Ectodermal cell (in vitro differentiated cells): Measurements from ENCODE around the gene TSPAN12.
A peak's percentile ranks its signal among the peaks of the same experiment; 100 is the strongest.

Experiments
- H3K27ac ChIP-seq: 2 replicates; pipeline ENCODE4 v1.7.0; 2013; ENCODE audit warnings: mild to moderate bottlenecking, low read depth, low read length; ENCODE audit not compliant: insufficient read depth, poor library complexity, severe bottlenecking
- H3K27me3 ChIP-seq: 2 replicates; pipeline ENCODE4 v1.7.0; 2013; ENCODE audit warnings: mild to moderate bottlenecking, low read length; ENCODE audit not compliant: insufficient read depth, control insufficient read depth, poor library complexity, severe bottlenecking
- H3K36me3 ChIP-seq: one replicate; pipeline ENCODE4 v1.7.0; 2013; ENCODE audit warnings: low read length; ENCODE audit not compliant: control insufficient read depth, insufficient read depth
- H3K4me1 ChIP-seq: one replicate; pipeline ENCODE4 v1.7.0; 2013; ENCODE audit warnings: low read length; ENCODE audit not compliant: control insufficient read depth, insufficient read depth
- H3K4me3 ChIP-seq: 2 replicates; pipeline ENCODE4 v1.7.0; 2013; ENCODE audit warnings: low read depth, low read length, control low read depth; ENCODE audit not compliant: insufficient read depth
- H3K9me3 ChIP-seq: 2 replicates; pipeline ENCODE4 v1.7.0; 2013; ENCODE audit warnings: mild to moderate bottlenecking, low read length, moderate library complexity; ENCODE audit not compliant: control insufficient read depth
- WGBS, 2 experiments: methylation state at CpG; one replicate each; pipeline ENCODE4 v1.1.7; 2013; ENCODE audit warnings: missing lambda C conversion rate in 2 of 2; 5-methylcytosine and 5-hydroxymethylcytosine counted together

The TSPAN12 gene

DNA sequence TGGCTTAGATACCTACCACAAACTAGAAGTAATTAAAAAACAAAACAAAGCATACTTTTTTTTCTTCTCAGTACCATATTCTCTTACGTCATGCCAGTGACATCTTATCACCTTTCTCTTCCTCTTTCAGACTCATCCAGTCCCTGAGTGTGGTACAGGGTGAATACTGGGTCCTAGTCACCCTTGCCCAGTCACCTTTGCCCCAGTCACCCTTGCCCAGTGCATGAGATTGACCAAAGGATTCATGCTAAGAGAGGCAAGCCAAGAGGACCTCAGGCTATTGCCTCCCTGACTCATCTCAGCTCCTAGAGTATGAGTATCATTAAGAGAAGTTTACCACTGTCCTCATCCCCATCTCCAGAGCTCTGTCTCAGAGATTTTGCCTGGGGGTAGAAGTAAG is 10.0 kb upstream of the TSPAN12 start:
- 93 to 96% methylated on average over 1 of the region's 1 CpG for WGBS, 2 experiments
- no peaks in the 10 kb centered on the region for H3K27me3 ChIP-seq
- H3K36me3 ChIP-seq, result no peaks in the 10 kb centered on the region
- peaks cover 14% of the 10 kb centered on the region for H3K4me1 ChIP-seq
- H3K27ac ChIP-seq, result no peak overlapping the region
- no peaks in the 10 kb centered on the region for H3K9me3 ChIP-seq
- no peak overlapping the region for H3K4me3 ChIP-seq

DNA sequence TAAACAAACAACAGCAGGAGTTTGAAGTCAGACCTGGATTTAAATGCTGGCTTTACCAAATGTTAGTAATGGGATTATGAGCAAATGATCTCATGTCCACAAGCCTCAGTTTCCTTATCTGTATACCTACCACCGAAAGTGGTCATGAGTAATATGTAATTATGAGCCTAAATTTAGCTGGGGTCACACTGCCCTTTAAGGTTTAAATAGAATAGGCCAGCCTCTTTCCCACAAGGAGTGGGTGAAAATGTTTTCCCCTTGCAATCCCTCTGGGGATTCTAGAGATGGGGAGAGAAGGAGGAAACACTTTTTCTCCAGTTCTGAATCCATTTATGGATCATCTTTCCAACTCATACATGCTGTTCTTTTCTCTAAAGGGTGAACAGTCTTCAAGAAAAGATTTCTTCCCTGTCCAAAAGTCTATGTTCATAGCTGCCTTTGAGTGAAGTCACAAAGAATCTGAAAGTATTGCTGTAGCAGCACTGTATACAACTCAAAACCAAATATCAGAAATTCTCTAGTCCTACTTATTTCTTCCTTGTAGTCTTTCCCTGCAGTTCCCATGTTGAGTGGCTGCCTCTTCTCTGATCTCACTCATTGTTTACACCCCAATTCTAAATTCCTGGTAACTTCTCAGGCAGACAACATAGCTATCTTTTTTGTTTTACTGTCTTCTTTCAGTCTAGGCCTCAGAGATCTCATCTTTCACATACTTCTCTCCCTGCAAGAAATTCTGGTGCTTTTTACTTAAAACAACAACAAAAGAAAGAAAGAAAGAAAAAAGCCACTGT is 7.4 kb upstream of the TSPAN12 start:
- peaks cover 14% of the 10 kb centered on the region for H3K4me1 ChIP-seq
- H3K27ac ChIP-seq, result no peak overlapping the region
- H3K27me3 ChIP-seq, result no peaks in the 10 kb centered on the region
- no peaks in the 10 kb centered on the region for H3K36me3 ChIP-seq
- H3K9me3 ChIP-seq, result no peaks in the 10 kb centered on the region
- no peak overlapping the region for H3K4me3 ChIP-seq
- WGBS, 2 experiments, result 80% methylated on average over 1 of the region's 1 CpG; no CpG with 5 or more reads in 1 of the 2 experiments

DNA sequence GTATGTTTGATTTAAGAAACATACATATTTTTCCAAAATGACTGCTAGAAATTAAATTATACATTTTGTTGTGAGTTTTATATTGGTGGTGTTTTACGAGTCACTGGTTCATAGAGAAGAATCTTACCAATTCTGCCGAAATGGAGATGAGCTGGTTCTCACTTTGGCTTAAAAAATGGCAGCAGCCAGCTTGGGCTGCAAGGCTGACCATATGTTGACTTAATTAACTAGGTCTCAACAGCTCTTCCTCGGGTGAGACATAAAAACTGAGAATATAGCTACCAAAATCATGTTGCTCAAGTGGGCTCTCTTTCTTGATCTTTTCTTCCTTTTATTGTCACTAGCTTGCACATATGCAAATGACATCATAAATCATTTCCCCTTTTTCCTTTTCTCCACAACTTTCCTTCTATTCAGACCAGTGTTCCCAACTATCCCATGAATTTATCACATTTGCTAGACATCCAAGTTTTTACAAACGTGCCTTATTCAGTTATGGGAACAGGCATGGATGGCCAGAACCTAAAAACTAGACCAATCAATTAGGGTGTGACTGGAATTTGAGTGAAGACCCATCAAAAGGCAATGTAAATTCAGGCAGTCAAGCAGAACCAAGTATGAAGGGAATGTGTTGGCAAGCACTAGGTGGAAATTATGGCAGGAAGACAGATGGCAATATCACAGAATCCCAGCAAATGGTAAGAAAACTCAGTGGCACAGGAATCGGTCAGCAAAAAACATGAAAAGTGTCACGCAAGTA is 6.4 kb upstream of the TSPAN12 start:
- H3K27me3 ChIP-seq, result no peaks in the 10 kb centered on the region
- H3K36me3 ChIP-seq, result no peaks in the 10 kb centered on the region
- no peak overlapping the region for H3K4me3 ChIP-seq
- H3K4me1 ChIP-seq, result peaks cover 14% of the 10 kb centered on the region
- H3K27ac ChIP-seq, result no peak overlapping the region
- 96% methylated on average over 6 of the region's 6 CpGs for WGBS, 2 experiments
- no peaks in the 10 kb centered on the region for H3K9me3 ChIP-seq

DNA sequence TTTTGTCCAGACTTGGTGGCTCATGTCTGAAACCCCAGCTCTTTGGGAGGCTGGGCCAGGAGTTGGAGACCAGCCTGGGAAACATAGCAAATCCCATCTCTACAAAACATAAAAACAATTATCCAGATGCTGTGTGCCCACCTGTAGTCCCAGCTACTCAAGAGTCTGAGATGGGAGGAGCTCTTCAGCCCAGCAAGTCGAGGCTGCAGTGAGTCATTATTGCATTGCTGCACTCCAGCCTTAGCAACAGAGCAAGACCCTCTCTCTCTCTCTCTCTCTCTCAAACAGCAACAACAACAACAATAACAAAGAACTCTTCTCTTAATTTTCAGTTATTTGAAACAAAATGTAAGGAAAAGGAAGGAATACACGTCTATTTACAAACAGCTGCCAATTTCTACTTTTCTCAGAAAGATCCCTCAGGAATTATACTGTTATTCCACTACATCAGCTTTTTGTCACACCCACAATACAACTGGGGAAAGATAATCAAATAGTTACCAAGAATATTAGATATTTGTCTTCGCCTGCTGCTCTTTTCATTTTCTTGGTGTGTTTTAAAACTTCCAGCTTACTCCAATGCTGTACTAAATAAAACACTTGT is 5.1 kb upstream of the TSPAN12 start:
- Histone ChIP-seq H3K4me3 (no peak overlapping the region), H3K4me1 (peaks cover 14% of the 10 kb centered on the region), H3K27ac (no peak overlapping the region), H3K27me3 (no peaks in the 10 kb centered on the region), H3K9me3 (no peaks in the 10 kb centered on the region), H3K36me3 (no peaks in the 10 kb centered on the region)
- WGBS, 2 experiments, result 42 to 83% methylated on average over 1 to 3 of the region's 3 CpGs

DNA sequence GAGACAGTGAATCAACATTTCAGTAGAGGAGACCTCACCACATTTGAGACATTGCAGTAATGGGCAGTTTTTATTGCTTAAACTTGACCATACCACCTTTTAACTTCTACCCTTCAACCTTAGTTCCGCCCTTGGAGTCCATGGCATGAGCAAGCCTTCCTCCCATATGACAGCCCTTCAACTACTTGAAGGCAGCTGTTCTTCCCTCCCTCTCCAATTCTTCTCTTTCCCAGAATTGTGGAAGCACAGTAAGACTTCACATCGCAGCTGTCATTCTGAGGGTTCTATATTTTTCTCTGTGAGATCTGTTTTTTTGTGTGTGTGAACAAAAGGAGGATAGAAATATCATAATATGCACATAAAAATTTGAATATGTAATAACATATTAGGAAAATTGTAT is 2.2 kb upstream of the TSPAN12 start:
- Histone ChIP-seq H3K9me3 (no peaks in the 10 kb centered on the region), H3K4me3 (no peak overlapping the region), H3K27me3 (no peaks in the 10 kb centered on the region), H3K36me3 (no peaks in the 10 kb centered on the region), H3K4me1 (peaks cover 7% of the 10 kb centered on the region), H3K27ac (no peak overlapping the region)
- 91 to 94% methylated on average over 1 of the region's 2 CpGs for WGBS, 2 experiments

DNA sequence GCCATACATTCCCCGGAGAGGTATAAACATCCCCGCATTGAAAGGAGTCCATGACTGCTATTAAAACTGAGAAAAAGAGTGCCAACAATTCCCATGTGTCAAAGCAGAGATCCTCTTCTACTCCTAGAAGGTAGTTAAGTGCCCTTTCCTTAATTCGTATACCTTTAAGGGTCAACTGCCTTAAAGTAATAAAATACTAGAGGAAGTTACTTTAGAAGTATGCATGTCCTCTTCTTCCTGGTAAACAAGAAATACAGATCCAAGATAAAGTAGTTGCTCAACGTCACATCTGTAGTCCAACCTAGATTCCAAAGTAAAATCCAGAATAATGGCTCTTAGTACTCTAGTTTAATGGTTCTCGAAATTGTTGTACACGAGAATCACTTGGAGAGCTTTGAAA is 1.5 kb upstream of the TSPAN12 start:
- Histone ChIP-seq H3K4me1 (peaks cover 4% of the 10 kb centered on the region), H3K4me3 (no peak overlapping the region), H3K27ac (no peak overlapping the region), H3K36me3 (no peaks in the 10 kb centered on the region), H3K9me3 (no peaks in the 10 kb centered on the region), H3K27me3 (no peaks in the 10 kb centered on the region)
- WGBS, 2 experiments, result 93 to 96% methylated on average over 5 to 6 of the region's 6 CpGs

DNA sequence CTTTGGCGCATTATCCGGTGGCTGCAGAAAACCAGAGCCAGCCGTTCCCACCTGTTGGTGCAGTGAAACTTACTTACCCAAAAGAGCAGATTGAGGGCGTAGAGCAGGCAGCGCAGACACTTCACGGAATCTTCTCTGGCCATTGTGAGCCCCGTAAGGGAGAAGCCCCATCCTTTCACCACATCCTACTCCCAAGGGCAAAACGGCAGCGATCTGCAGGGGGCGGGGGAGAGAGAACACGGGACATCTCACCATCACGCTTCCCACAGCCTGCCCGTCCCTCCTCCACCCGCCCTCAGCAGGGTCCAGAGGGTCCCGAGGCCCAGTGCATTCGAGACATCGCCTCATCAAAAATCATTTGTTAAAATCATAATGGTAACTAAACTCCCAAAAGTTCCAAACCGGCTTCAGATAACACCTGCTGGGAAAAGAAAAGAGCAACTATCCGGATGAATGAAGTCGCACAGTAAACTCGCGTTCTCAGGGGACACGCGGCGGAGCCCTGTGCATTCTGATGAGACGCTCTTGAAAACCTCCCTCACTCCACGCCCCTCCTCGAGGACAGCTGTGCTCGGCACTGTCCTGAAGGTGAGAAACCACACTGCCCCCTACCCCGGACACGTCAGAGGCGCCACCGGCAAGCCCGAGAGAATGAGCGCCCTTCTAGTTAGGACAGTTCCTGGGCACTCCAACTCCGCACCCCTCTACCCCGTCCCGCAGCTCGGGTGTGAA is 1.2 kb downstream of the TSPAN12 start:
- Histone ChIP-seq H3K4me3 (peak overlapping the region; percentile 65), H3K9me3 (no peaks in the 10 kb centered on the region), H3K4me1 (no peaks in the 10 kb centered on the region), H3K27ac (peak overlapping the region; percentile 4), H3K36me3 (no peaks in the 10 kb centered on the region), H3K27me3 (no peaks in the 10 kb centered on the region)
- 4 to 5% methylated on average over 37 to 39 of the region's 39 CpGs for WGBS, 2 experiments

DNA sequence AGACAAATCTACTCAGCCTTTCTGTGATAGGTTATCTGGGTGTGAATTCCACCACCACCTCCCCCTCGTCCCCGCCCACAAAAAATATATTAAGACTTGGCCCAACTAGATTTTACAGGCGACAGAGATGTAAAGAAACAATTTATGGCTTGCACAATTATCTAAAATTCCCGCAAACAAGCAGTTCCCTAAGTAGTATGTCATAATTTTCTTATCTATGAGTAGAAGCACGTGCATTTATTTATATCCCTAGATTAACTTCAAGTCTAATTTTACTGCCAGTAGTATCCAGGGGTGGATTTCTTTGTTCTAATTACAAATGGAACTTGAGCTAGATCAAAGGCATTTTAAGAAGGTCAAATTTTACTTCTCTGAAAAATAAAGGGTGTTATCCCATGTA is 1.7 kb downstream of the TSPAN12 start:
- Histone ChIP-seq H3K4me1 (no peaks in the 10 kb centered on the region), H3K4me3 (peak overlapping the region; percentile 65), H3K27ac (no peak overlapping the region), H3K27me3 (no peaks in the 10 kb centered on the region), H3K9me3 (no peaks in the 10 kb centered on the region), H3K36me3 (no peaks in the 10 kb centered on the region)
- WGBS, 2 experiments, result 84 to 98% methylated on average over 4 of the region's 5 CpGs

DNA sequence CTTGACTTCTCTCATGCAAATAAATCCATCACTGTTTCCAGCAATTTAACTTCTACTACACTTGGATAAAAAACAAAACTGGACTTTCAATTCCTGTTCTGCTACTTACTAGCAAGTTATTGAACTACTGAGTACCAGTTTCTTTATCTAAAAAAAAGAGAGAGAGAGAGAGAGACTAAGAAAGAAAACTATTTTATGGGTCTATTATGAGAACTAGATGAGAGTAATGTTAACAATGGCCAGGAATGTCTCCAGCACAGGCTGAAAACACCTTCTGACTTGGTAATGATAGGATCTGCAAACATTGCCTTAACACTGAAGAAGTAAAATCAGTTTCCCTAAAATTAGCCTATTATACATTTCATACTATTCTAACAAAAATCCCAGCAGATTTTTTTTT is 5.2 kb downstream of the TSPAN12 start:
- no peak overlapping the region for H3K27ac ChIP-seq
- no peaks in the 10 kb centered on the region for H3K36me3 ChIP-seq
- H3K4me3 ChIP-seq, result no peak overlapping the region
- no peaks in the 10 kb centered on the region for H3K4me1 ChIP-seq
- H3K9me3 ChIP-seq, result no peaks in the 10 kb centered on the region
- H3K27me3 ChIP-seq, result no peaks in the 10 kb centered on the region

DNA sequence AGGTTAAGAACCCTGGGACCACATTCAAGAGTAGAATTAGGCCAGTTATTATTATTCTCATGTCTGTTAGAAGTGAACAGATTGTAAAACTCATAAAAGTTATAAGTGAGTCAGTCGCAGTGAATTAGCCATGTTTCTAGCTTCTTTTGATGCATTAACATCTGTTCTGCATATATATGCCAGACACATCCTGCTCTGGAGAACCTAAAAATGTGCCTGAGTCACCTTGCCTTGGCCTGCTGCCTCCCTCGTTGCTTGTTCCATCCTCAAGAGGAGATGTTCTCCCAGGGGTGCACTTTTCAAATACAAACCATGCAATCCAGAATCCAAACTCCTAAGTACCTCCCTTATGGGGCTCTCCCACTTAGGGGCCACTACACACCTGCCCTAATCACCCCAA is 14.8 kb downstream of the TSPAN12 start:
- Histone ChIP-seq H3K4me1 (no peaks in the 10 kb centered on the region), H3K27ac (no peak overlapping the region), H3K9me3 (no peaks in the 10 kb centered on the region), H3K36me3 (peaks cover 11% of the 10 kb centered on the region), H3K27me3 (no peaks in the 10 kb centered on the region), H3K4me3 (no peak overlapping the region)
- WGBS, 2 experiments, result 91 to 95% methylated on average over 2 of the region's 2 CpGs
